H1 (cell line): ENCODE measurements around the gene KRT77. TPM values are rescaled to one million over a fixed set of nuclear protein-coding genes. Genes with fewer than 3 reads are reported as not detected.

ENCODE experiments used
- CTBP2 ChIP-seq: IDR thresholded peaks from 2 replicates; pipeline ENCODE4 v1.7.0; 2011; ENCODE audit warnings: borderline replicate concordance, mild to moderate bottlenecking, moderate library complexity, mixed read lengths, low read length; ENCODE audit not compliant: insufficient read depth, insufficient read length
- GABPA ChIP-seq: IDR thresholded peaks from 2 replicates; pipeline ENCODE4 v1.6.1; 2011; ENCODE audit warnings: mild to moderate bottlenecking, low read length, moderate library complexity, borderline replicate concordance; ENCODE audit not compliant: insufficient read depth
- KDM4A ChIP-seq: IDR thresholded peaks from one replicate; pipeline ENCODE4 v1.7.1; 2012; ENCODE audit warnings: low read depth, mild to moderate bottlenecking, moderate library complexity, low read length, inconsistent platforms; ENCODE audit not compliant: severe bottlenecking
- NANOG ChIP-seq: IDR thresholded peaks from 2 replicates; pipeline ENCODE4 v1.6.1; 2011; ENCODE audit warnings: low read length, low read depth, mild to moderate bottlenecking, inconsistent platforms; ENCODE audit not compliant: insufficient read depth, poor library complexity, severe bottlenecking
- RFX5 ChIP-seq: IDR thresholded peaks from 2 replicates; pipeline ENCODE4 v1.6.1; 2011; ENCODE audit warnings: low read depth, low read length, improper control_type of control experiment, borderline replicate concordance
- polyA plus RNA-seq, 7 experiments: library from polyadenylated mRNA; depleted of rRNA in 3 of 7; stranded (reverse) in 5 of 7; unstranded in 2 of 7; fragments of >200 nt in 5 of 7; fragments of 200-250 nt in 2 of 7; gene quantifications; 1 replicate in 5 of 7; 2 replicates in 1 of 7; 4 replicates in 1 of 7; pipeline versions ENCODE4 v1.2.1 to v1.2.3, GENCODE V29; 2011 to 2013; ENCODE audit warnings: missing spikeins in 2 of 7, mixed read lengths in 2 of 7
- total RNA-seq: library from RNA; stranded (reverse); fragmentation: NEBNext Ultra II Directional; extraction: Animal tissue kit (Norgen Biotek cat#: 25700); gene quantifications from 2 replicates; pipeline ENCODE4 v1.2.1, GENCODE V29; 2021
- TF ChIP-seq, protein P1 (sequence below), 3 experiments: IDR thresholded peaks; 1 replicate in 2 of 3; 2 replicates in 1 of 3; pipeline versions ENCODE4 v1.5.1 to v1.6.1; 2011; ENCODE audit warnings: low read length in 3 of 3, mild to moderate bottlenecking in 3 of 3, inconsistent platforms in 2 of 3, low read depth in 1 of 3, moderate library complexity in 1 of 3; ENCODE audit not compliant: insufficient read depth in 1 of 3; ENCODE audit errors: control extremely low read depth in 1 of 3

Gene KRT77
- total and polyA plus RNA-seq, 2 of the 8 experiments (the other 6 are each of a cell fraction or from before 2014, with no cell fraction given), result 0.02 TPM; not detected in 1

DNA sequence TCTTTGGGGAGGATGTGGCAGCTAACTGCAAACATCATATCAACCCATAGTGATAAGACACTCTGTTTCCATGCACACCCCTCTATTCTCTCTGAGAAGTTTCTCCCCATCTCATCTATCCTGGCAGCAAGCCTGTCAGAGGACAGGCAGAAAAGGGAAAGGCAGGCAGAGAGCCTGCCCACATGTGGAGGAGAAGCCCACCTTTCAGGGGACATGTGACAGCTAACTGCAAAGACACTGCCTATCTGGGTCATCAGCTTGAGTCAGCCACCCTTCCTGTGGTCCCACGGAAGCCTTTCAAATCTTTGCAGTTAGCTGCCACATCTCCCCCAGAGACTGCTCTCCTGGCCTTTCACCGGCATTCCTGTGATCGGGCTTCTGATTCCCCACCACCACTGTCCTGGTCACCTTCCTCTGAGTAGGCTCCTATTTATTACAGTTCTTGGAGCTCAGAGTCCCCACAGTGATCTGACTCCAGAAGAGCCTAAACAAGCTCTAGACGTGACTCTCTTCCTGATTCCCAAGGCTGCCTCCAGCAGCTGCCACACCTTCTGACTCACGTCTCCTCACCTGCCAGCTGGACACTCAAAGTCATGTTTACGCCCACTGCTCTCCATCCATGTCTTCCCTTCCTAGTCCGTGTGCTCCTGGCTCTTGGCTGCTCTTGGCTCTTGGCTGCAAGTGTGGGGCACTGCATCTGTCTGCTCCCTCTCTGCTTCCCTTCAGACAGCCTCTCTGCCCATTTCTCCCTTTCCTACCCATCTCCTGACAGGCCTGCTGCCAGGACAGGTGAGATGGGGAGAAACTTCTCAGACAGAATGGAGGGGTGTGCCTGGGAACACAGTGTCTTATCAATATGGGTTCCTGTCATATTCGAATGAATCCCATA lies 15.6 kb downstream of the KRT77 start (continued):
- TF ChIP-seq CTBP2 (no peak), NANOG (no peak), GABPA (no peak), KDM4A (no peak), RFX5 (no peak)
- TF ChIP-seq, protein P1, sequence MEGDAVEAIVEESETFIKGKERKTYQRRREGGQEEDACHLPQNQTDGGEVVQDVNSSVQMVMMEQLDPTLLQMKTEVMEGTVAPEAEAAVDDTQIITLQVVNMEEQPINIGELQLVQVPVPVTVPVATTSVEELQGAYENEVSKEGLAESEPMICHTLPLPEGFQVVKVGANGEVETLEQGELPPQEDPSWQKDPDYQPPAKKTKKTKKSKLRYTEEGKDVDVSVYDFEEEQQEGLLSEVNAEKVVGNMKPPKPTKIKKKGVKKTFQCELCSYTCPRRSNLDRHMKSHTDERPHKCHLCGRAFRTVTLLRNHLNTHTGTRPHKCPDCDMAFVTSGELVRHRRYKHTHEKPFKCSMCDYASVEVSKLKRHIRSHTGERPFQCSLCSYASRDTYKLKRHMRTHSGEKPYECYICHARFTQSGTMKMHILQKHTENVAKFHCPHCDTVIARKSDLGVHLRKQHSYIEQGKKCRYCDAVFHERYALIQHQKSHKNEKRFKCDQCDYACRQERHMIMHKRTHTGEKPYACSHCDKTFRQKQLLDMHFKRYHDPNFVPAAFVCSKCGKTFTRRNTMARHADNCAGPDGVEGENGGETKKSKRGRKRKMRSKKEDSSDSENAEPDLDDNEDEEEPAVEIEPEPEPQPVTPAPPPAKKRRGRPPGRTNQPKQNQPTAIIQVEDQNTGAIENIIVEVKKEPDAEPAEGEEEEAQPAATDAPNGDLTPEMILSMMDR (IDR thresholded peaks at IDR 0.05; ENCODE audit: control extremely low read depth in 1 of 3, insufficient read depth in 1 of 3, low read depth in 1 of 3, low read length in 3 of 3), result no peak
